GM12878 (cell line): Measurements from ENCODE around the gene TRIM72. TPM values are rescaled to one million over a fixed set of nuclear protein-coding genes. Genes with fewer than 3 reads are reported as not detected.

Source experiments
- ATAC-seq: fragments of 200-7000 bp; cut with Tn5 transposase; 3 replicates; pipeline ENCODE4 v1.9.1; 2020; ENCODE audit warnings: mild to moderate bottlenecking, moderate library complexity
- BruUV-seq: library from RNA; stranded (reverse); fragments of 400-500 nt; replicated peaks from 2 replicates; lab custom pipeline; 2021; lab: Mats Ljungman, UMichigan
- CTCF ChIA-PET: fragments of 300-600 bp; sonication (Branson Sonifier 250); formaldehyde crosslinking; extraction: SDS; loops from one replicate; lab custom pipeline; 2021; ENCODE audit warnings: inconsistent platforms; lab: Yijun Ruan, JAX
- POLR2A ChIA-PET: fragments of 350-600 bp; formaldehyde crosslinking; extraction: SDS; loops from one replicate; lab custom pipeline; 2021; ENCODE audit warnings: inconsistent platforms; lab: Charles Lee
- RAD21 ChIA-PET: fragments of 300-600 bp; sonication (Branson Sonifier 250); formaldehyde crosslinking; loops from one replicate; lab custom pipeline; 2023; ENCODE audit warnings: antibody characterized with exemption; ENCODE audit not compliant: unreplicated experiment; lab: Charles Lee
- SMC1A ChIA-PET: fragments of 300-600 bp; sonication (Branson Sonifier 250); formaldehyde crosslinking; loops from one replicate; lab custom pipeline; 2023; ENCODE audit not compliant: unreplicated experiment, uncharacterized antibody; lab: Charles Lee
- DNase-seq: peaks from one replicate; pipeline ENCODE4 v3.0.0-alpha.2; 2011; ENCODE audit warnings: low read depth, low spot score
- FAIRE-seq: peaks from 3 replicates; lab custom pipeline; 2011; peaks lifted over from hg19 to GRCh38; lab: Jason Lieb, UNC
- H2AFZ ChIP-seq: 2 replicates; pipeline ENCODE4 v1.6.0; 2011; ENCODE audit warnings: low read depth, low read length, control low read depth; ENCODE audit not compliant: control insufficient read depth
- H3K27ac ChIP-seq: 2 replicates; pipeline ENCODE4 v1.5.1; 2011; ENCODE audit warnings: control low read depth; ENCODE audit not compliant: control insufficient read depth, insufficient read depth
- H3K27me3 ChIP-seq, 2 experiments: replicated peaks in 1 of 2; 2 replicates each; pipeline versions ENCODE4 v1.6.0 to v1.6.1; 2011; ENCODE audit warnings: low read length in 1 of 2; ENCODE audit not compliant: control insufficient read depth in 2 of 2, insufficient read depth in 2 of 2
- H3K36me3 ChIP-seq, 2 experiments: 2 replicates each; pipeline ENCODE4 v1.5.1; 2011; ENCODE audit warnings: low read length in 1 of 2; ENCODE audit not compliant: control insufficient read depth in 2 of 2, insufficient read depth in 2 of 2
- H3K4me1 ChIP-seq: 2 replicates; pipeline ENCODE4 v1.6.1; 2011; ENCODE audit warnings: mild to moderate bottlenecking, low read length, moderate library complexity, mixed read lengths; ENCODE audit not compliant: control insufficient read depth, insufficient read depth
- H3K4me2 ChIP-seq: 2 replicates; pipeline ENCODE4 v1.6.0; 2011; ENCODE audit warnings: control low read depth; ENCODE audit not compliant: control insufficient read depth, insufficient read depth
- H3K4me3 ChIP-seq: fragments of 200-600 bp; sonication (generic); 2 replicates; pipeline ENCODE4 v1.5.1; 2016
- H3K79me2 ChIP-seq: 2 replicates; pipeline ENCODE4 v1.6.0; 2011; ENCODE audit warnings: low read length; ENCODE audit not compliant: control insufficient read depth, insufficient read depth
- H3K9ac ChIP-seq: 2 replicates; pipeline ENCODE4 v1.8.0; 2011; ENCODE audit warnings: low read length, control low read depth, mixed read lengths; ENCODE audit not compliant: control insufficient read depth, insufficient read depth
- H3K9me3 ChIP-seq: replicated peaks from 3 replicates; pipeline ENCODE4 v1.5.1; 2011; ENCODE audit warnings: mild to moderate bottlenecking, low read length; ENCODE audit not compliant: control insufficient read depth, insufficient read depth
- H4K20me1 ChIP-seq: 2 replicates; pipeline ENCODE4 v1.6.0; 2011; ENCODE audit not compliant: control insufficient read depth, insufficient read depth
- CHD1 ChIP-seq: IDR thresholded peaks from 2 replicates; pipeline ENCODE4 v1.6.1; 2012; ENCODE audit warnings: low read depth, low read length, improper control_type of control experiment
- CREB1 ChIP-seq: IDR thresholded peaks from 2 replicates; pipeline ENCODE4 v1.6.1; 2012; ENCODE audit warnings: low read depth, mild to moderate bottlenecking, inconsistent platforms
- CREM ChIP-seq: IDR thresholded peaks from 2 replicates; pipeline ENCODE4 v1.6.1; 2014; ENCODE audit warnings: antibody characterized with exemption, low read depth
- EED ChIP-seq: sonication (generic); IDR thresholded peaks from 2 replicates; pipeline ENCODE4 v1.6.1; 2016; ENCODE audit warnings: antibody characterized with exemption, low read depth
- EZH2 ChIP-seq: IDR thresholded peaks from 2 replicates; pipeline ENCODE4 v1.6.1; 2012; ENCODE audit warnings: low read depth, mild to moderate bottlenecking, control low read depth, inconsistent platforms, low read length, borderline replicate concordance; ENCODE audit not compliant: control insufficient read depth
- FOS ChIP-seq: IDR thresholded peaks from 3 replicates; pipeline ENCODE4 v1.6.1; 2011; ENCODE audit warnings: borderline replicate concordance; ENCODE audit not compliant: insufficient read length; ENCODE audit errors: extremely low read depth
- IKZF1 ChIP-seq: fragments of 450-650 bp; conservative IDR thresholded peaks from 2 replicates; pipeline ENCODE4 v1.6.1; 2017; ENCODE audit warnings: antibody characterized with exemption, mild to moderate bottlenecking
- MLLT1 ChIP-seq: fragments of 450-650 bp; IDR thresholded peaks from 2 replicates; pipeline ENCODE4 v1.6.1; 2016; ENCODE audit warnings: mild to moderate bottlenecking
- MXI1 ChIP-seq: fragments of 150-350 bp; IDR thresholded peaks from 2 replicates; pipeline ENCODE4 v1.6.1; 2011; ENCODE audit warnings: low read depth, mild to moderate bottlenecking, inconsistent platforms, low read length, improper control_type of control experiment
- NBN ChIP-seq: fragments of 450-650 bp; IDR thresholded peaks from 2 replicates; pipeline ENCODE4 v1.6.1; 2016
- NRF1 ChIP-seq: conservative IDR thresholded peaks from 2 replicates; pipeline ENCODE4 v1.6.1; 2011; ENCODE audit warnings: mild to moderate bottlenecking, low read depth, low read length, improper control_type of control experiment
- POU2F2 ChIP-seq: IDR thresholded peaks from 3 replicates; pipeline ENCODE4 v1.6.1; 2011; ENCODE audit warnings: low read depth, mild to moderate bottlenecking, low read length, borderline replicate concordance
- RB1 ChIP-seq: fragments of 450-650 bp; formaldehyde crosslinking; IDR thresholded peaks from 2 replicates; pipeline ENCODE4 v1.6.1; 2017; ENCODE audit warnings: mild to moderate bottlenecking, borderline replicate concordance
- RFX5 ChIP-seq: IDR thresholded peaks from 2 replicates; pipeline ENCODE4 v1.6.1; 2011; ENCODE audit warnings: low read depth, low read length, improper control_type of control experiment
- SMAD1 ChIP-seq: fragments of 450-650 bp; IDR thresholded peaks from 2 replicates; pipeline ENCODE4 v1.6.1; 2018; ENCODE audit warnings: mild to moderate bottlenecking, low read depth; ENCODE audit not compliant: partially characterized antibody
- SP1 ChIP-seq: IDR thresholded peaks from one replicate; pipeline ENCODE4 v1.6.1; 2011; ENCODE audit warnings: low read depth, low read length
- SPI1 ChIP-seq: IDR thresholded peaks from 2 replicates; pipeline ENCODE4 v1.6.1; 2011; ENCODE audit warnings: low read depth, mild to moderate bottlenecking, low read length, moderate library complexity, borderline replicate concordance; ENCODE audit not compliant: insufficient read depth
- WRNIP1 ChIP-seq: IDR thresholded peaks from 2 replicates; pipeline ENCODE4 v1.6.1; 2011; ENCODE audit warnings: low read depth, low read length, improper control_type of control experiment, borderline replicate concordance
- YBX1 ChIP-seq: fragments of 450-650 bp; IDR thresholded peaks from 2 replicates; pipeline ENCODE4 v1.6.1; 2016; ENCODE audit warnings: antibody characterized with exemption
- YY1 ChIP-seq: IDR thresholded peaks from 2 replicates; pipeline ENCODE4 v1.6.1; 2011; ENCODE audit warnings: low read depth, mild to moderate bottlenecking, low read length
- ZNF207 ChIP-seq: fragments of 450-650 bp; IDR thresholded peaks from 2 replicates; pipeline ENCODE4 v1.6.1; 2014; ENCODE audit warnings: antibody characterized with exemption, mild to moderate bottlenecking, borderline replicate concordance
- ZNF217 ChIP-seq: fragments of 450-650 bp; IDR thresholded peaks from 2 replicates; pipeline ENCODE4 v1.6.1; 2017; ENCODE audit warnings: antibody characterized with exemption, mild to moderate bottlenecking
- ZNF384 ChIP-seq: IDR thresholded peaks from 2 replicates; pipeline ENCODE4 v1.6.1; 2012; ENCODE audit warnings: low read depth, mild to moderate bottlenecking, low read length, improper control_type of control experiment, borderline replicate concordance
- WGBS: methylation state at CpG from one replicate; pipeline ENCODE4 v1.1.6; 2016; ENCODE audit warnings: low lambda C conversion rate; ENCODE audit not compliant: insufficient replicate concordance, insufficient coverage; ENCODE audit errors: missing lambda C conversion rate; 5-methylcytosine and 5-hydroxymethylcytosine counted together
- in situ Hi-C: fragments of 300-500 bp; cut with MboI; formaldehyde crosslinking; loops from 9 replicates; pipeline ENCODE4 v1.14.3; 2018; ENCODE audit warnings: mixed read lengths
- intact Hi-C: fragments of 100-400 bp; cut with micrococcal nuclease; formaldehyde crosslinking; loops from one replicate; pipeline ENCODE4 v1.14.2; 2022; ENCODE audit not compliant: unreplicated experiment
- polyA plus RNA-seq, 11 experiments: library from polyadenylated mRNA; depleted of rRNA in 4 of 11; unstranded in 6 of 11; stranded (reverse) in 5 of 11; fragments of >200 nt; fragmentation: Nextera tagmentation in 4 of 11; fragmentation: Illumina TruSeq in 1 of 11; extraction: Ambion mirVana in 4 of 11; extraction: Trizol in 1 of 11; gene quantifications; 1 replicate in 1 of 11; 2 replicates in 10 of 11; pipeline versions ENCODE4 v1.2.1 to v1.2.3, GENCODE V29; 2011 to 2016; ENCODE audit warnings: inconsistent platforms in 2 of 11, missing spikeins in 2 of 11, low read depth in 1 of 11
- total RNA-seq, 4 experiments: library from RNA; depleted of rRNA in 3 of 4; stranded (reverse); fragments of >200 nt in 3 of 4; fragmentation: Illumina TruSeq in 1 of 4; extraction: Trizol in 1 of 4; gene quantifications; 2 replicates each; pipeline versions ENCODE4 v1.2.1 to v1.2.3, GENCODE V29; 2013 to 2021

TRIM72 gene
- total and polyA plus RNA-seq, 10 of the 15 experiments (the other 5 are each of a cell fraction or from before 2014, with no cell fraction given) = 0.03 to 1.2 (median 0.23) TPM; not detected in 1

GRCh38 chr16:31179219-31179746 lies 34.6 kb upstream of the TRIM72 start (continued):
- no peak for TF ChIP-seq FOS
- TF ChIP-seq YBX1 = no peak
- TF ChIP-seq MXI1 = 0 out of 2 replicates have a peak, but pooled peaks have one; percentile 33
- TF ChIP-seq IKZF1 = peak; percentile 90; the same call in 1 of the 2 replicates
- no peak for TF ChIP-seq WRNIP1
- no peak for TF ChIP-seq RB1

GRCh38 chr16:31179747-31180459 lies 34.0 kb upstream of the TRIM72 start, which contains the start of gene FUS:
TSS of gene FUS (plus strand) at chr16:31180139. CDS start at chr16:31180215, 76 bp downstream.
- intact Hi-C loops = loop anchor here (5.0 to 10.0 kb wide), 2 partner anchors 183 to 695 kb away; partner anchors contain the start of gene ZNF267
- in situ Hi-C loops = no loop called here
- no TSS peak for BruUV-seq
- H3K9me3 ChIP-seq = 0 out of 3 replicates have a peak, but pooled peaks cover 1% of the 10 kb centered on the region
- POLR2A ChIA-PET = interaction anchor here (0.5 to 2.5 kb wide), 13 partner anchors 9 to 432 kb away, joined by 3 to 26 read pairs (median 3); partner anchors contain the start of genes ARMC5, KAT8, PHKG2 and PYCARD
- under 1% methylated on average over 69 of the region's 69 CpGs for WGBS
- H3K79me2 ChIP-seq = peaks cover 53% of the 10 kb centered on the region
- H2AFZ ChIP-seq = peak within 1 kb of the TSS; percentile 99
- DNase-seq (peak; percentile 50), FAIRE-seq (peak; percentile 91), ATAC-seq (peak; percentile 78)
- H4K20me1 ChIP-seq = peaks cover 26% of the 10 kb centered on the region
- CTCF ChIA-PET = interaction anchor here (0.6 to 2.5 kb wide), 6 partner anchors 23 to 263 kb away, joined by 3 to 13 read pairs (median 5); partner anchors contain the start of genes PYCARD, PYDC1 and ZNF843
- H3K9ac ChIP-seq = peak within 1 kb of the TSS; percentile 91
- H3K36me3 ChIP-seq = peaks cover 9 to 12% of the 10 kb centered on the region in 2 experiments
- RAD21 ChIA-PET = interaction anchor here (1.1 to 2.6 kb wide), 6 partner anchors 22 to 280 kb away, joined by 3 to 20 read pairs (median 4); partner anchors contain the start of genes ARMC5, PYCARD and ZNF668
- H3K27me3 ChIP-seq = no peaks in the 10 kb centered on the region
- H3K27ac ChIP-seq = peak within 1 kb of the TSS; percentile 98
- H3K4me3 ChIP-seq = peak within 1 kb of the TSS; percentile 87
- H3K4me2 ChIP-seq = peak within 1 kb of the TSS; percentile 100
- SMC1A ChIA-PET = interaction anchor here (0.9 to 2.1 kb wide), 10 partner anchors 12 to 689 kb away, joined by 3 to 6 read pairs (median 4); partner anchors contain the start of genes PYCARD, ZNF646 and ZNF668
- peaks cover 22% of the 10 kb centered on the region for H3K4me1 ChIP-seq
- TF ChIP-seq MLLT1 (peak; percentile 84), ZNF207 (peak; percentile 97), SMAD1 (peak; percentile 93), CREB1 (peak; percentile 63), CREM (peak; percentile 57), EZH2 (no peak), SPI1 (peak; percentile 14; the same call in 1 of the 2 replicates), POU2F2 (peak; percentile 100), ZNF384 (no peak), NRF1 (no peak), NBN (peak; percentile 93), ZNF217 (no peak), RFX5 (no peak), CHD1 (peak; percentile 100), YY1 (peak; percentile 95), EED (no peak; the same call in 1 of the 2 replicates), SP1 (peak; percentile 89)
